Keratinocyte (primary cell): ENCODE results near the gene EHMT1. TPM values are rescaled to one million over a fixed set of nuclear protein-coding genes. Genes with fewer than 3 reads are reported as not detected.

Experiments
- DNase-seq: peaks from one replicate; pipeline ENCODE4 v3.0.0-alpha.2; 2011; ENCODE audit warnings: low read depth, missing footprints, low spot score
- FAIRE-seq: peaks from 2 replicates; lab custom pipeline; 2011; peaks lifted over from hg19 to GRCh38; lab: Jason Lieb, UNC
- H2AFZ ChIP-seq: 2 replicates; pipeline ENCODE4 v1.6.0; 2012; ENCODE audit warnings: low read length, control low read depth, inconsistent platforms; ENCODE audit not compliant: control insufficient read depth
- H3K27ac ChIP-seq: 2 replicates; pipeline ENCODE4 v1.5.1; 2011; ENCODE audit warnings: low read length; ENCODE audit not compliant: control insufficient read depth, insufficient read depth
- H3K27me3 ChIP-seq: 3 replicates; pipeline ENCODE4 v1.6.0; 2011; ENCODE audit warnings: low read length; ENCODE audit not compliant: control insufficient read depth, insufficient read depth; ENCODE audit errors: extremely low read depth
- H3K36me3 ChIP-seq, 2 experiments: 2 replicates in 1 of 2; 3 replicates in 1 of 2; pipeline ENCODE4 v1.5.1; 2011; ENCODE audit warnings: low read length in 2 of 2, mild to moderate bottlenecking in 1 of 2; ENCODE audit not compliant: control insufficient read depth in 2 of 2, insufficient read depth in 2 of 2; ENCODE audit errors: extremely low read depth in 1 of 2
- H3K4me1 ChIP-seq: 3 replicates; pipeline ENCODE4 v1.5.1; 2011; ENCODE audit warnings: low read length; ENCODE audit not compliant: control insufficient read depth, insufficient read depth; ENCODE audit errors: extremely low read depth
- H3K4me2 ChIP-seq: 3 replicates; pipeline ENCODE4 v1.6.0; 2011; ENCODE audit warnings: low read depth, low read length; ENCODE audit not compliant: control insufficient read depth, insufficient read depth; ENCODE audit errors: extremely low read depth
- H3K4me3 ChIP-seq, 3 experiments: fragments of 200-600 bp in 1 of 3; sonication (generic) in 1 of 3; 2 replicates in 2 of 3; 3 replicates in 1 of 3; pipeline ENCODE4 v1.5.1; 2011 to 2016; ENCODE audit warnings: low read length in 3 of 3, mild to moderate bottlenecking in 3 of 3, control low read depth in 2 of 3, inconsistent platforms in 1 of 3, low read depth in 1 of 3, mixed read lengths in 1 of 3, mixed run types in 1 of 3, moderate library complexity in 1 of 3; ENCODE audit not compliant: control insufficient read depth in 2 of 3, insufficient read depth in 2 of 3; ENCODE audit errors: extremely low read depth in 1 of 3
- H3K79me2 ChIP-seq: 2 replicates; pipeline ENCODE4 v1.6.0; 2012; ENCODE audit warnings: low read length; ENCODE audit not compliant: control insufficient read depth, insufficient read depth
- H3K9ac ChIP-seq: 3 replicates; pipeline ENCODE4 v1.6.0; 2011; ENCODE audit warnings: low read length; ENCODE audit not compliant: control insufficient read depth, insufficient read depth; ENCODE audit errors: extremely low read depth
- H3K9me1 ChIP-seq: 3 replicates; pipeline ENCODE4 v1.6.0; 2011; ENCODE audit warnings: low read length; ENCODE audit not compliant: control insufficient read depth, insufficient read depth; ENCODE audit errors: extremely low read depth
- H3K9me3 ChIP-seq: 2 replicates; pipeline ENCODE4 v1.5.1; 2012; ENCODE audit warnings: low read depth, low read length; ENCODE audit not compliant: control insufficient read depth
- H4K20me1 ChIP-seq: 3 replicates; pipeline ENCODE4 v1.6.0; 2011; ENCODE audit warnings: low read length; ENCODE audit not compliant: control insufficient read depth, insufficient read depth; ENCODE audit errors: extremely low read depth
- EZH2 ChIP-seq: IDR thresholded peaks from one replicate; pipeline ENCODE4 v1.6.1; 2012; ENCODE audit warnings: inconsistent platforms, mild to moderate bottlenecking, low read length, moderate library complexity
- dilution Hi-C: fragments of 300-500 bp; cut with MboI; formaldehyde crosslinking; loops from one replicate; pipeline ENCODE4 v1.7.0; 2020; ENCODE audit warnings: low sequenced_read_pairs; ENCODE audit not compliant: extremely low pct_ligation_motif_present
- polyA plus RNA-seq, 5 experiments: library from polyadenylated mRNA; depleted of rRNA in 3 of 5; stranded (reverse) in 3 of 5; stranded (forward) in 1 of 5; unstranded in 1 of 5; fragments of >200 nt; gene quantifications; 1 replicate in 1 of 5; 2 replicates in 3 of 5; 3 replicates in 1 of 5; pipeline versions ENCODE4 v1.2.1 to v1.2.3, GENCODE V29; 2011 to 2012; ENCODE audit warnings: missing spikeins in 2 of 5, low read depth in 1 of 5, low replicate concordance in 1 of 5
- TF ChIP-seq, protein P1 (sequence below), 3 experiments: IDR thresholded peaks in 1 of 3; conservative IDR thresholded peaks in 1 of 3; optimal IDR thresholded peaks in 1 of 3; 2 replicates in 2 of 3; 3 replicates in 1 of 3; pipeline versions ENCODE3 to v1.5.1; 2011; ENCODE audit warnings: low read length in 3 of 3, mild to moderate bottlenecking in 3 of 3, moderate library complexity in 2 of 3, control low read depth in 1 of 3, inconsistent platforms in 1 of 3; ENCODE audit not compliant: insufficient read depth in 2 of 3; ENCODE audit errors: extremely low read depth in 1 of 3

The EHMT1 gene
- polyA plus RNA-seq, 1 donor (not counting 4 experiments of a cell fraction or from before 2014, with no cell fraction given), result 25.9 TPM

DNA sequence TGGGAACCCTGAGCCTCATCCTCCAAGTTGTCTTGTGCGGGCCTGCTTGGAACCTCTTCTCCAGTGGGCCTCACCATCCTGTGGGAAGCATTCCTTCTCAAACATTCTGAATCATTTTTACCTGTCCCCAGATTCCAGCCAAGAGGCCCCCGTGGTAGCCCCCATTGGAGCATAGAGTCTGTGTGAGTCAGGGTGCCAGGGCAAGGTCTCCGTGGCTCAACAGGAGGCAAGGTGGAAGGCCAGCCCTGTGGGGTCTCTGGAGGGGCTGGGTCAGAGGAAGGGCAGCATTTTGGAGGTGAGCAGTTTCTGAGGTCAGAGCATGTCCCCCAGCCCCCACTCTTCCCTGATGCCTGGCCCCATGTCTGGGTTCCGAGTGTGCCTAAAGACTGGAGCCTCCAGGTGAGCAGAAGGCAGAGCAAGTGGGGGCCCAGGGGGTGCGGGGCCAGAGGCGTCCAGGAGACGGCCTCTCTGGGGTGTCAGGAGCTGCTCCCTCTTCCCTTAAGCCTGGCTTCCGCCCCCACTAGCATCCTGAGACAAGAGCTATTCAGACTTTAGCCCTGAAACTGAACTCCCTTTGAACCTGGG lies 260.9 kb downstream of the EHMT1 start:
- H3K9me1 ChIP-seq, result no peaks in the 10 kb centered on the region
- H3K4me3 ChIP-seq, result no peak overlapping the region
- dilution Hi-C loops, result no loop called here
- H3K36me3 ChIP-seq, result no peaks in the 10 kb centered on the region
- TF ChIP-seq, protein P1, sequence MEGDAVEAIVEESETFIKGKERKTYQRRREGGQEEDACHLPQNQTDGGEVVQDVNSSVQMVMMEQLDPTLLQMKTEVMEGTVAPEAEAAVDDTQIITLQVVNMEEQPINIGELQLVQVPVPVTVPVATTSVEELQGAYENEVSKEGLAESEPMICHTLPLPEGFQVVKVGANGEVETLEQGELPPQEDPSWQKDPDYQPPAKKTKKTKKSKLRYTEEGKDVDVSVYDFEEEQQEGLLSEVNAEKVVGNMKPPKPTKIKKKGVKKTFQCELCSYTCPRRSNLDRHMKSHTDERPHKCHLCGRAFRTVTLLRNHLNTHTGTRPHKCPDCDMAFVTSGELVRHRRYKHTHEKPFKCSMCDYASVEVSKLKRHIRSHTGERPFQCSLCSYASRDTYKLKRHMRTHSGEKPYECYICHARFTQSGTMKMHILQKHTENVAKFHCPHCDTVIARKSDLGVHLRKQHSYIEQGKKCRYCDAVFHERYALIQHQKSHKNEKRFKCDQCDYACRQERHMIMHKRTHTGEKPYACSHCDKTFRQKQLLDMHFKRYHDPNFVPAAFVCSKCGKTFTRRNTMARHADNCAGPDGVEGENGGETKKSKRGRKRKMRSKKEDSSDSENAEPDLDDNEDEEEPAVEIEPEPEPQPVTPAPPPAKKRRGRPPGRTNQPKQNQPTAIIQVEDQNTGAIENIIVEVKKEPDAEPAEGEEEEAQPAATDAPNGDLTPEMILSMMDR (optimal IDR thresholded peaks at IDR 0.05 in 1 of 3, IDR thresholded peaks at IDR 0.05 in 1 of 3, conservative IDR thresholded peaks at IDR 0.05 in 1 of 3; ENCODE audit: extremely low read depth in 1 of 3, insufficient read depth in 2 of 3, low read length in 3 of 3), result no peak
- TF ChIP-seq EZH2, result no peak
- no peak for DNase-seq
- H3K4me1 ChIP-seq, result no peaks in the 10 kb centered on the region
- FAIRE-seq, result no peak
- no peak overlapping the region for H3K27ac ChIP-seq
- H3K9ac ChIP-seq, result no peak overlapping the region
- no peaks in the 10 kb centered on the region for H3K79me2 ChIP-seq
- no peaks in the 10 kb centered on the region for H4K20me1 ChIP-seq
- peaks cover 2% of the 10 kb centered on the region for H3K9me3 ChIP-seq
- H3K27me3 ChIP-seq, result peaks cover 12% of the 10 kb centered on the region
- H3K4me2 ChIP-seq, result no peak overlapping the region
- no peak overlapping the region for H2AFZ ChIP-seq

DNA sequence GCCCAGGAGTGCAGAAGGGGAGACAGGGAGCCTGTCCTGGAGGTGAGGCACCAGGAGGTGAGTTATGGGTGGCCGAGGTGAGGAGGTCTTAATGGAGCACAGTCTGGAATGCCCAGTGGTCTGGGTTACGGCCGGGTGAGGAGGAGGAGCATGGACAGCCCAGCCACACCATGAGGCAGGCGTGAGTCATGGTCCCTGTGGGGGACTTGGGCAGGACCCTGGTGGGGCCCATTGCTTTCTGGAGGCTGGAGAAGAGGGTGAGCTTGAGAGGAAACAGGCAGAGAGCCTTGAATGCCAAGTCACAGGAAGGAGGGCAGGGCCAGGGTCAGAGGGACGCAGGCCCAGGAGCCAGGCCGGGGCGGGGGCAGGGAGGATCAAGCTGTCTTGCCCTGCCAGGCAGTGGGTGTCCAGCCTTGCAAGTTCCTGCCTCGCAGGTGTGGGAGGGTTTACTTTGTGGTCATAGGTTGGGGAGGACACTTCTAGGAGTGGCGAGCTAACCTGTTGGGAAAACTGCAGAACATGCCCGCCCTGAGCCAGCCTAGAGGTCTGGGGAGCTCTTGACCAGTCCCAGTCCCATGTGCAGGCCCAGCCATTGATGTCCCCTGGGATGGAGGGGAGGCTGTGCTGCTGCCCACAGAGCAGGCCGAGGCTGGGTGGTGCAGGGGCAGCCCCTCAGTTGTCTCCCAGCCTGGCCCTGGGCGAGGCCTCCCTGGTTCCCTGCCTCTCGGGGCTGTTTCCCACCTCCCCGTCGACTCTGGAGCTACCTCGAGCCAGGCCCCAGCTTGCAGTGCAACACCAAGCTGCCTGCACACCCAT lies 261.6 kb downstream of the EHMT1 start:
- H3K9me1 ChIP-seq, result no peaks in the 10 kb centered on the region
- H3K79me2 ChIP-seq, result no peaks in the 10 kb centered on the region
- no peaks in the 10 kb centered on the region for H4K20me1 ChIP-seq
- peaks cover 12% of the 10 kb centered on the region for H3K27me3 ChIP-seq
- TF ChIP-seq, protein P1 (optimal IDR thresholded peaks at IDR 0.05 in 1 of 3, IDR thresholded peaks at IDR 0.05 in 1 of 3, conservative IDR thresholded peaks at IDR 0.05 in 1 of 3; ENCODE audit: extremely low read depth in 1 of 3, insufficient read depth in 2 of 3, low read length in 3 of 3), result no peak
- TF ChIP-seq EZH2, result no peak
- no peaks in the 10 kb centered on the region for H3K4me1 ChIP-seq
- no peak overlapping the region for H3K27ac ChIP-seq
- no peak overlapping the region for H3K9ac ChIP-seq
- dilution Hi-C loops, result no loop called here
- H2AFZ ChIP-seq, result no peak overlapping the region
- no peak overlapping the region for H3K4me3 ChIP-seq
- FAIRE-seq, result no peak
- peaks cover 2% of the 10 kb centered on the region for H3K9me3 ChIP-seq
- no peak overlapping the region for H3K4me2 ChIP-seq
- no peak for DNase-seq
- H3K36me3 ChIP-seq, result no peaks in the 10 kb centered on the region
